Vagina (tissue), 2 donors: ENCODE results near the gene THSD7A. TPM values are rescaled to one million over a fixed set of nuclear protein-coding genes. Genes with fewer than 3 reads are reported as not detected.
A peak's percentile ranks its signal among the peaks of the same experiment; 100 is the strongest.

Experiments
- DNase-seq, 2 donors: peaks; one replicate each; pipeline ENCODE4 v3.0.0-alpha.2; 2017; ENCODE audit errors: extremely low spot score in 2 of 2
- H3K27ac ChIP-seq: fragments of 200-600 bp; sonication (generic); one replicate; pipeline ENCODE4 v1.5.1; 2019
- H3K27me3 ChIP-seq: fragments of 200-600 bp; sonication (generic); one replicate; pipeline ENCODE4 v1.5.1; 2019
- H3K36me3 ChIP-seq, 2 donors: fragments of 200-600 bp; sonication (generic); one replicate each; pipeline ENCODE4 v1.5.1; 2017 to 2019
- H3K4me1 ChIP-seq: fragments of 200-600 bp; sonication (generic); one replicate; pipeline ENCODE4 v1.5.1; 2019
- H3K4me3 ChIP-seq, 2 donors: fragments of 200-600 bp; sonication (generic); 1 replicate in 1 of 2; 2 replicates in 1 of 2; pipeline ENCODE4 v1.5.1; 2016 to 2019
- H3K9me3 ChIP-seq: fragments of 200-600 bp; sonication (generic); one replicate; pipeline ENCODE4 v1.5.1; 2019
- POLR2A ChIP-seq, 2 donors: fragments of 450-650 bp; IDR thresholded peaks; one replicate each; pipeline ENCODE4 v1.6.1; 2017; ENCODE audit warnings: antibody characterized with exemption in 2 of 2, mild to moderate bottlenecking in 2 of 2, moderate library complexity in 2 of 2
- POLR2AphosphoS5 ChIP-seq, 2 donors: sonication (generic); formaldehyde crosslinking; IDR thresholded peaks; one replicate each; pipeline ENCODE4 v1.9.0; 2017; ENCODE audit warnings: antibody characterized with exemption in 2 of 2, mild to moderate bottlenecking in 2 of 2, low read depth in 1 of 2; ENCODE audit not compliant: insufficient read depth in 1 of 2
- intact Hi-C: fragments of 100-400 bp; cut with DNase I; formaldehyde crosslinking; loops from one replicate; pipeline ENCODE4 v1.15.1; 2023
- total RNA-seq: library from RNA; depleted of rRNA; stranded (reverse); fragments of >200 nt; gene quantifications from one replicate; pipeline ENCODE4 v1.2.3, GENCODE V29; 2016
- TF ChIP-seq, protein P1 (sequence below), 3 experiments: fragments of 450-650 bp in 2 of 3; fragments of 200-600 bp in 1 of 3; sonication (generic) in 1 of 3; IDR thresholded peaks; one replicate each; pipeline ENCODE4 v1.5.1; 2017 to 2019; ENCODE audit warnings: antibody characterized with exemption in 3 of 3, mild to moderate bottlenecking in 2 of 3, moderate library complexity in 2 of 3

THSD7A gene
- total RNA-seq, 1 donor from 2014 or later: 9.3 TPM

- H3K4me3 ChIP-seq: no peak overlapping the region
- intact Hi-C loops: no loop called here
These were observed 11.2 kb upstream of the THSD7A start for GRCh38 chr7:11843113-11843765.

DNA sequence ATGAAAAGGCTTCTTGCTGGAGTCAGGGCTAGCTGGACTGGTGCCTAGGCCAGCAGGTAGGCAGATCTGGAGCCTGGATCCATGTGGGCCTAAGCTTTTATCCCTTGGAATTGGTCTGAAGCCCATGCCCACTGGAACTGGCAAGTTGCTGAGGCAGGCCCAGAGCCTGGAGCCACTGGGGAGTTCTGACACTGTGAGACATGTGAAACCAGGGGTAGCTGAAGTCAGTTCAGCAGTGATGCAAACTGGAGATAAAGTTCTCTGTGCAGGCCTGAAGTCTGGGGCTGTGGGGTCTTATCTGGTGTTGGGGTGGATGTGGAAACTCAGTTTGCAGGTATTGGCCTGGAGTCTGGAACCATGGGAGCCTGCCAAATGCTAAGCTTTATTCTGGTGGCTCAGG lies 9.7 kb upstream of the THSD7A start:
- DNase-seq: no peak
- no peak overlapping the region for H3K27ac ChIP-seq
- TF ChIP-seq POLR2A (IDR thresholded peaks at IDR 0.05): no peak
- TF ChIP-seq, protein P1, sequence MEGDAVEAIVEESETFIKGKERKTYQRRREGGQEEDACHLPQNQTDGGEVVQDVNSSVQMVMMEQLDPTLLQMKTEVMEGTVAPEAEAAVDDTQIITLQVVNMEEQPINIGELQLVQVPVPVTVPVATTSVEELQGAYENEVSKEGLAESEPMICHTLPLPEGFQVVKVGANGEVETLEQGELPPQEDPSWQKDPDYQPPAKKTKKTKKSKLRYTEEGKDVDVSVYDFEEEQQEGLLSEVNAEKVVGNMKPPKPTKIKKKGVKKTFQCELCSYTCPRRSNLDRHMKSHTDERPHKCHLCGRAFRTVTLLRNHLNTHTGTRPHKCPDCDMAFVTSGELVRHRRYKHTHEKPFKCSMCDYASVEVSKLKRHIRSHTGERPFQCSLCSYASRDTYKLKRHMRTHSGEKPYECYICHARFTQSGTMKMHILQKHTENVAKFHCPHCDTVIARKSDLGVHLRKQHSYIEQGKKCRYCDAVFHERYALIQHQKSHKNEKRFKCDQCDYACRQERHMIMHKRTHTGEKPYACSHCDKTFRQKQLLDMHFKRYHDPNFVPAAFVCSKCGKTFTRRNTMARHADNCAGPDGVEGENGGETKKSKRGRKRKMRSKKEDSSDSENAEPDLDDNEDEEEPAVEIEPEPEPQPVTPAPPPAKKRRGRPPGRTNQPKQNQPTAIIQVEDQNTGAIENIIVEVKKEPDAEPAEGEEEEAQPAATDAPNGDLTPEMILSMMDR (IDR thresholded peaks at IDR 0.05): no peak
- no peak for TF ChIP-seq POLR2AphosphoS5 (IDR thresholded peaks at IDR 0.05; ENCODE audit: insufficient read depth in 1 of 2, low read depth in 1 of 2)
- H3K4me3 ChIP-seq: no peak overlapping the region
- no peaks in the 10 kb centered on the region for H3K27me3 ChIP-seq
- intact Hi-C loops: no loop called here
- H3K4me1 ChIP-seq: no peaks in the 10 kb centered on the region
- no peaks in the 10 kb centered on the region for H3K36me3 ChIP-seq
- H3K9me3 ChIP-seq: no peaks in the 10 kb centered on the region

More at GRCh38 chr7:11843113-11843765, 11.2 kb upstream of the THSD7A start:
- DNase-seq: no peak
- TF ChIP-seq POLR2A (IDR thresholded peaks at IDR 0.05) (no peak), POLR2AphosphoS5 (IDR thresholded peaks at IDR 0.05; ENCODE audit: insufficient read depth in 1 of 2, low read depth in 1 of 2) (no peak)
- TF ChIP-seq, protein P1 (IDR thresholded peaks at IDR 0.05): no peak
- Histone ChIP-seq H3K27ac (no peak overlapping the region), H3K27me3 (no peaks in the 10 kb centered on the region), H3K36me3 (no peaks in the 10 kb centered on the region), H3K9me3 (no peaks in the 10 kb centered on the region), H3K4me1 (no peaks in the 10 kb centered on the region)

- no peaks in the 10 kb centered on the region for H3K36me3 ChIP-seq
- no peak overlapping the region for H3K4me3 ChIP-seq
- no peak for TF ChIP-seq POLR2AphosphoS5 (IDR thresholded peaks at IDR 0.05; ENCODE audit: insufficient read depth in 1 of 2, low read depth in 1 of 2)
- TF ChIP-seq, protein P1 (IDR thresholded peaks at IDR 0.05): peak in 2 of 3 experiments; percentile 8 to 26
- intact Hi-C loops: no loop called here
- H3K27me3 ChIP-seq: no peaks in the 10 kb centered on the region
- DNase-seq: no peak
- H3K4me1 ChIP-seq: peaks cover 5% of the 10 kb centered on the region
- no peaks in the 10 kb centered on the region for H3K9me3 ChIP-seq
- no peak overlapping the region for H3K27ac ChIP-seq
These were observed 3.3 kb upstream of the THSD7A start for GRCh38 chr7:11835260-11835659.

GRCh38 chr7:11833431-11833830 lies 1.4 kb upstream of the THSD7A start:
- H3K27ac ChIP-seq: no peak overlapping the region
- H3K27me3 ChIP-seq: no peaks in the 10 kb centered on the region
- TF ChIP-seq POLR2AphosphoS5 (IDR thresholded peaks at IDR 0.05; ENCODE audit: insufficient read depth in 1 of 2, low read depth in 1 of 2): no peak
- no peak for TF ChIP-seq POLR2A (IDR thresholded peaks at IDR 0.05)
- TF ChIP-seq, protein P1 (IDR thresholded peaks at IDR 0.05): no peak
- no peaks in the 10 kb centered on the region for H3K9me3 ChIP-seq
- no peak overlapping the region for H3K4me3 ChIP-seq
- DNase-seq: no peak
- intact Hi-C loops: no loop called here
- no peaks in the 10 kb centered on the region for H3K36me3 ChIP-seq
- H3K4me1 ChIP-seq: peaks cover 5% of the 10 kb centered on the region

- Histone ChIP-seq H3K4me1 (peaks cover 5% of the 10 kb centered on the region), H3K4me3 (peak overlapping the region; percentile 47 to 59), H3K27me3 (no peaks in the 10 kb centered on the region), H3K36me3 (no peaks in the 10 kb centered on the region), H3K27ac (peak overlapping the region; percentile 64), H3K9me3 (no peaks in the 10 kb centered on the region)
- no peak for DNase-seq
- no peak for TF ChIP-seq POLR2AphosphoS5 (IDR thresholded peaks at IDR 0.05; ENCODE audit: insufficient read depth in 1 of 2, low read depth in 1 of 2)
- no peak for TF ChIP-seq POLR2A (IDR thresholded peaks at IDR 0.05)
- TF ChIP-seq, protein P1 (IDR thresholded peaks at IDR 0.05): no peak
- intact Hi-C loops: no loop called here
These were observed 752 bp downstream of the THSD7A start for GRCh38 chr7:11831156-11831735.
